ENCODE measurements around the gene SLC5A12. TPM values are rescaled to one million over a fixed set of nuclear protein-coding genes. Genes with fewer than 3 reads are reported as not detected.

Gene SLC5A12
- total RNA-seq, result not detected

DNA sequence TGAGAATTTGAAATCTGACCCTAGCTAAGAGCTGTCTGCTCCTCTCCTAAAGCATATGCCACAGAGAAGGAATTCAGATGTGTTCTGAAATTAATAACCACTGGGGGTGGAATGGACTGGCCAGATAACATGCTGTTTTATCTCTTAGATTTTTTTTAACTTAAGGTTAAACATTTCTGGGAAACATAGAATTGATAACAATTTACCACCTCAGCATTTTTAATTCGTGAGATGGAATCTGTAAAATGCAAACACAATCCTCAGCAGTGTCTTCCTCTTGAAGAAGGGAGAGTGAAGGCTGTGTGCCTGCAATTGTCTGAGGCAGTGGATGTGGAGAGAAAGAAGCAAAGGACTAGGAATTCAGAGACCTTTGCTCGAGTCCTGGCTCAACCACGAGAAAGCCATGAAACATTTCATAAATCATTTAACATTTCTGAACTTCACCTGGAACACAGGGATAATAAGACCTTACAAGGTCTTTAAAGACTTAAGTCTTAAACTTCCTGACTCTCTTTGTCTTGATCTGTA lies at the start of gene SLC5A12:
TSS of gene SLC5A12 (minus strand) at position 113 of the 528 bp plus-strand sequence. CDS start 346 bp downstream, outside the sequence.
- TF ChIP-seq CTCF (IDR thresholded peaks at IDR 0.05) (no peak), POLR2A (IDR thresholded peaks at IDR 0.05; ENCODE audit: low read depth) (no peak), POLR2AphosphoS5 (IDR thresholded peaks at IDR 0.05) (no peak), EP300 (IDR thresholded peaks at IDR 0.05) (no peak)
- no peak for DNase-seq (ENCODE audit: extremely low spot score)
- WGBS, result 53% methylated on average over 3 of the region's 3 CpGs
- Histone ChIP-seq H3K9me3 (no peaks in the 10 kb centered on the region), H3K27me3 (no peaks in the 10 kb centered on the region), H3K4me3 (no peak within 1 kb of the TSS), H3K4me1 (no peaks in the 10 kb centered on the region), H3K27ac (replicated peaks in 1 of 4) (no peak within 1 kb of the TSS), H3K36me3 (no peaks in the 10 kb centered on the region)
- intact Hi-C loops (cut with DNase I), result no loop called here

GRCh38 chr11:26769027-26769426 lies 47.2 kb upstream of the SLC5A12 start:
- TF ChIP-seq CTCF (IDR thresholded peaks at IDR 0.05) (no peak), EP300 (IDR thresholded peaks at IDR 0.05) (no peak), POLR2AphosphoS5 (IDR thresholded peaks at IDR 0.05) (no peak), POLR2A (IDR thresholded peaks at IDR 0.05; ENCODE audit: low read depth) (no peak)
- Histone ChIP-seq H3K27me3 (no peaks in the 10 kb centered on the region), H3K27ac (replicated peaks in 1 of 4) (no peak overlapping the region), H3K4me3 (no peak overlapping the region), H3K4me1 (peaks cover 0 to 4% (median 0%) of the 10 kb centered on the region in 4 donors), H3K36me3 (no peaks in the 10 kb centered on the region), H3K9me3 (no peaks in the 10 kb centered on the region)
- no peak for DNase-seq (ENCODE audit: extremely low spot score)
- intact Hi-C loops (cut with DNase I), result no loop called here

DNA sequence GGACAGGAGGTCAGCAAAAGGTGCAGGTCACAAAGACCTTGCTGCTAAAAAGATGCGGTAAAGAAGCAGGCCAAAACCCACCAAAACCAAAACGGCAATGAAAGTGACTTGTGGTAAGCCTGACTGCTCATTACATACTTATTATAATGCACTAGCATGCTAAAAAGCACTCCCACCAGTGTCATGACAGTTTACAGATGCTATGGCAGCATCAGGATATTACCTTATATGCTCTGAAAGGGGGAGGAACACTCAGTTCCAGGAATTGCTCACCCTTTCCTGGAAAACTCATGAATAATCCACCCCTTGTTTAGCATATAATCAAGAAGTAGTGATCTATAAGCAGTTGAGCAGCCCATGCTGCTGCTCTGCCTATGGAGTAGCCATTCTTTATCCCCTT lies 45.2 kb upstream of the SLC5A12 start:
- H3K27ac ChIP-seq (replicated peaks in 1 of 4), result no peak overlapping the region
- no peak for DNase-seq (ENCODE audit: extremely low spot score)
- no peaks in the 10 kb centered on the region for H3K36me3 ChIP-seq
- H3K4me1 ChIP-seq, result peaks cover 0 to 4% (median 0%) of the 10 kb centered on the region in 4 donors
- TF ChIP-seq POLR2AphosphoS5 (IDR thresholded peaks at IDR 0.05) (no peak), CTCF (IDR thresholded peaks at IDR 0.05) (no peak), POLR2A (IDR thresholded peaks at IDR 0.05; ENCODE audit: low read depth) (no peak), EP300 (IDR thresholded peaks at IDR 0.05) (no peak)
- no peaks in the 10 kb centered on the region for H3K27me3 ChIP-seq
- intact Hi-C loops (cut with DNase I), result no loop called here
- WGBS, result 91% methylated on average over 2 of the region's 2 CpGs
- H3K4me3 ChIP-seq, result no peak overlapping the region
- no peaks in the 10 kb centered on the region for H3K9me3 ChIP-seq

- Histone ChIP-seq H3K27me3 (no peaks in the 10 kb centered on the region), H3K4me1 (peaks cover 0 to 4% (median 0%) of the 10 kb centered on the region in 4 donors), H3K9me3 (no peaks in the 10 kb centered on the region), H3K27ac (replicated peaks in 1 of 4) (no peak overlapping the region), H3K36me3 (no peaks in the 10 kb centered on the region), H3K4me3 (no peak overlapping the region)
- no peak for DNase-seq (ENCODE audit: extremely low spot score)
- no peak for TF ChIP-seq EP300 (IDR thresholded peaks at IDR 0.05)
- TF ChIP-seq POLR2AphosphoS5 (IDR thresholded peaks at IDR 0.05), result no peak
- TF ChIP-seq CTCF (IDR thresholded peaks at IDR 0.05), result no peak
- TF ChIP-seq POLR2A (IDR thresholded peaks at IDR 0.05; ENCODE audit: low read depth), result no peak
- 98% methylated on average over 3 of the region's 3 CpGs for WGBS
- intact Hi-C loops (cut with DNase I), result no loop called here
Measured at GRCh38 chr11:26765323-26765722, 43.5 kb upstream of the SLC5A12 start.

- intact Hi-C loops (cut with DNase I), result no loop called here
- H3K9me3 ChIP-seq, result no peaks in the 10 kb centered on the region
- TF ChIP-seq CTCF (IDR thresholded peaks at IDR 0.05) (no peak), POLR2A (IDR thresholded peaks at IDR 0.05; ENCODE audit: low read depth) (no peak), EP300 (IDR thresholded peaks at IDR 0.05) (no peak)
- no peak overlapping the region for H3K27ac ChIP-seq (replicated peaks in 1 of 4)
- H3K4me3 ChIP-seq, result no peak overlapping the region
- H3K36me3 ChIP-seq, result no peaks in the 10 kb centered on the region
- peaks cover 0 to 4% (median 0%) of the 10 kb centered on the region in 4 donors for H3K4me1 ChIP-seq
- 89% methylated on average over 3 of the region's 3 CpGs for WGBS
- no peak for DNase-seq (ENCODE audit: extremely low spot score)
- no peaks in the 10 kb centered on the region for H3K27me3 ChIP-seq
Measured at GRCh38 chr11:26764825-26765224, 43.0 kb upstream of the SLC5A12 start.

Data from esophagus muscularis mucosa (tissue), 4 donors.